Activated naive CD8-positive, alpha-beta T cell (primary cell): Measurements from ENCODE around the gene DCHS1.
A peak's percentile ranks its signal among the peaks of the same experiment; 100 is the strongest.

Experiments
- H3K27ac Mint-ChIP-seq: one replicate; pipeline ENCODE4 v1.8.0; 2021; ENCODE audit warnings: mixed read lengths
- H3K27me3 Mint-ChIP-seq: one replicate; pipeline ENCODE4 v1.8.0; 2021; ENCODE audit warnings: mixed read lengths
- H3K36me3 Mint-ChIP-seq: one replicate; pipeline ENCODE4 v1.8.0; 2021; ENCODE audit warnings: mixed read lengths
- H3K4me1 Mint-ChIP-seq: one replicate; pipeline ENCODE4 v1.8.0; 2021; ENCODE audit warnings: low read depth, mixed read lengths
- H3K4me3 Mint-ChIP-seq: one replicate; pipeline ENCODE4 v1.8.0; 2021; ENCODE audit warnings: mild to moderate bottlenecking, mixed read lengths
- H3K9me3 Mint-ChIP-seq: one replicate; pipeline ENCODE4 v1.8.0; 2021; ENCODE audit warnings: low read depth, mixed read lengths

The DCHS1 gene

DNA sequence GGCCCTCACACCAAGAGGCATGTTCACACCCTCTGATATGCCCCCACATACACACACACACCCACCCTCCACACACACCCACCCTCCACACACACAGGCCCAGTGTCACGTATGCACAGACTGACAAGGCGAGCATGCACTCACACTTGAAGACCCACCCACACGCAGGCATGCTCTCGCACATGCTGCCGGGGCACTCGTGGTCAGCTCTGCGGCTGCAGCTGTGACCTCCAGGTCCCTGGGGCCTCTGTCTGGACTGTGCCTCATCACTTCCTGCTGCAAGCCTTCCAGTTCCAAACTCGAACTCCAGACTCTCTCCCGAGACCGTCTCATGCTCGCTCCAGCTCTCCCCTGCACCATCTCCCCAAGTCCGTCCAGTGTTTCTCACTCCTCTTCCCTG lies 9.5 kb downstream of the DCHS1 start:
- no peaks in the 10 kb centered on the region for H3K4me1 Mint-ChIP-seq
- H3K27me3 Mint-ChIP-seq = no peaks in the 10 kb centered on the region
- H3K27ac Mint-ChIP-seq = no peak overlapping the region
- H3K36me3 Mint-ChIP-seq = no peaks in the 10 kb centered on the region
- H3K9me3 Mint-ChIP-seq = no peaks in the 10 kb centered on the region
- peak overlapping the region; percentile 28 for H3K4me3 Mint-ChIP-seq

- Mint-ChIP-seq H3K4me3 (no peak overlapping the region), H3K27ac (no peak overlapping the region), H3K9me3 (no peaks in the 10 kb centered on the region), H3K27me3 (no peaks in the 10 kb centered on the region), H3K36me3 (peaks cover 3% of the 10 kb centered on the region), H3K4me1 (no peaks in the 10 kb centered on the region)
Observed at GRCh38 chr11:6642957-6643356, 12.7 kb downstream of the DCHS1 start.

GRCh38 chr11:6640985-6641701 lies 14.5 kb downstream of the DCHS1 start:
- no peaks in the 10 kb centered on the region for H3K4me1 Mint-ChIP-seq
- H3K36me3 Mint-ChIP-seq = peaks cover 3% of the 10 kb centered on the region
- no peak overlapping the region for H3K4me3 Mint-ChIP-seq
- H3K27ac Mint-ChIP-seq = no peak overlapping the region
- no peaks in the 10 kb centered on the region for H3K9me3 Mint-ChIP-seq
- H3K27me3 Mint-ChIP-seq = no peaks in the 10 kb centered on the region

DNA sequence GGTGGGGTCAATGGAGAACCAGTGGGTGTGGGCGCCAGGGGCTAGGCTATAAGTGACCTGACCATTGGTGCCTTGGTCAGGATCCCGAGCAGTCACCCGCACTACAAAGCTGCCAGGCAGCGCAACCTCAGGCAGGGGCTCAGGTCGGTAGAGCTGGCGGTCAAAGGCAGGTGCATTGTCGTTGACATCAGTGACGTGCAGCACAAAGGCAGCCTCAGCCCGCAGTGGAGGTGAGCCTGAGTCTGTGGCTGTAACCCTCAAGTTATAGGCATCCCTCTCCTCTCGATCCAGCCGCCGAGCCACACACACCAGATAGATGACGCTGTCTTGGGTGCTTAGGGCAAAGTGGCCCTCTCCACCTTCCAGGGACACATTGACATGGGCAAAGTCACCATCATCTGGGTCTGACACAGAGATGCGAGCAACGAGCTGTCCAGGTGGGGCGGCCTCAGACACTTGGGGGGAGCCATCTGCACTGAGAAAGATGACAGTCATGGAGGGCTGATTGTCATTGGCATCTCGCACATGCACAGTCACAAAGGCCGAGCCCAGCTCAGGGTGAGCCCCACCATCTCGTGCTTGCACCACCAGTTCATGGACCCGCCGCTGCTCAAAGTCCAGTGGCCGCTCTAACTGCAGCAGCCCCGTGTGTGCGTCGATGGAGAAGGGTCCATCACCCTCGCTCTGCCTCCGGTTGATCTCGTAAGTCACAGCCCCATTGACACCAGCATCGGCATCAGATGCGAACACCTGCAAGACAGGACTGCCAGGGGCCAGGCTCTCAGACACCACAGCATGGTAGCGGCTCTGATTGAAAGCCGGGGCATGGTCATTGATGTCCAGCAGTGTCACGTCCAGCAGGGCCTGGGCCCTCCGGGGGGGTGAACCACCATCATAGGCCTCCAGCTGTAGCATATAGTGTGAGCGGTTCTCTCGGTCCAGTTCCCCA lies 15.3 kb downstream of the DCHS1 start:
- Mint-ChIP-seq H3K9me3 (no peaks in the 10 kb centered on the region), H3K27ac (no peak overlapping the region), H3K4me3 (no peak overlapping the region), H3K4me1 (no peaks in the 10 kb centered on the region), H3K36me3 (peaks cover 3% of the 10 kb centered on the region), H3K27me3 (no peaks in the 10 kb centered on the region)

GRCh38 chr11:6638429-6638828 lies 17.2 kb downstream of the DCHS1 start:
- no peak overlapping the region for H3K27ac Mint-ChIP-seq
- no peaks in the 10 kb centered on the region for H3K27me3 Mint-ChIP-seq
- no peak overlapping the region for H3K4me3 Mint-ChIP-seq
- no peaks in the 10 kb centered on the region for H3K4me1 Mint-ChIP-seq
- no peaks in the 10 kb centered on the region for H3K9me3 Mint-ChIP-seq
- H3K36me3 Mint-ChIP-seq = peaks cover 3% of the 10 kb centered on the region

DNA sequence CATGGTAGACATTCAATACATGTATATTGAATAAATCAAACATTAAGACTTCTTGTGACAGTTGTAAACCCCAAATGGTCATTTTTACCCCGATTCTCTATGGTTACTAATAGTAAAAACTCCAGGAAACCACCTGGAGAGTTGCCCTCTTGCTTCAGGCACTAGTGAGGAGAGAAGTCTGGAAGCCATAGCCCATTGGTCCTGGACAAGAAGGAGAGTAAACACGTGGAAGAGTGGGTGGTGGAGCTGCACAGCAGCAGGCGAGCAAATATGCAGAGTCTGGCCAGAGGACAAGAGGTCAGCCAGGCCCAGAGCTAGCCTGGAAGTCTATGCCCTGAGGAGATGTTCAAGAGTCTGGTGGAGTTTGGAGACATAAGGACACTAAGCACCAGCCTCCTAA lies 17.7 kb downstream of the DCHS1 start:
- Mint-ChIP-seq H3K4me3 (no peak overlapping the region), H3K9me3 (no peaks in the 10 kb centered on the region)

GRCh38 chr11:6636480-6636879 lies 19.1 kb downstream of the DCHS1 start:
- H3K27me3 Mint-ChIP-seq = no peaks in the 10 kb centered on the region
- no peak overlapping the region for H3K4me3 Mint-ChIP-seq
- H3K36me3 Mint-ChIP-seq = peaks cover 3% of the 10 kb centered on the region
- no peak overlapping the region for H3K27ac Mint-ChIP-seq
- H3K9me3 Mint-ChIP-seq = no peaks in the 10 kb centered on the region
- H3K4me1 Mint-ChIP-seq = no peaks in the 10 kb centered on the region

More for the DNA sequence above, 17.7 kb downstream of the DCHS1 start:
- H3K27ac Mint-ChIP-seq = no peak overlapping the region
- no peaks in the 10 kb centered on the region for H3K4me1 Mint-ChIP-seq
- H3K36me3 Mint-ChIP-seq = peaks cover 3% of the 10 kb centered on the region
- H3K27me3 Mint-ChIP-seq = no peaks in the 10 kb centered on the region

DNA sequence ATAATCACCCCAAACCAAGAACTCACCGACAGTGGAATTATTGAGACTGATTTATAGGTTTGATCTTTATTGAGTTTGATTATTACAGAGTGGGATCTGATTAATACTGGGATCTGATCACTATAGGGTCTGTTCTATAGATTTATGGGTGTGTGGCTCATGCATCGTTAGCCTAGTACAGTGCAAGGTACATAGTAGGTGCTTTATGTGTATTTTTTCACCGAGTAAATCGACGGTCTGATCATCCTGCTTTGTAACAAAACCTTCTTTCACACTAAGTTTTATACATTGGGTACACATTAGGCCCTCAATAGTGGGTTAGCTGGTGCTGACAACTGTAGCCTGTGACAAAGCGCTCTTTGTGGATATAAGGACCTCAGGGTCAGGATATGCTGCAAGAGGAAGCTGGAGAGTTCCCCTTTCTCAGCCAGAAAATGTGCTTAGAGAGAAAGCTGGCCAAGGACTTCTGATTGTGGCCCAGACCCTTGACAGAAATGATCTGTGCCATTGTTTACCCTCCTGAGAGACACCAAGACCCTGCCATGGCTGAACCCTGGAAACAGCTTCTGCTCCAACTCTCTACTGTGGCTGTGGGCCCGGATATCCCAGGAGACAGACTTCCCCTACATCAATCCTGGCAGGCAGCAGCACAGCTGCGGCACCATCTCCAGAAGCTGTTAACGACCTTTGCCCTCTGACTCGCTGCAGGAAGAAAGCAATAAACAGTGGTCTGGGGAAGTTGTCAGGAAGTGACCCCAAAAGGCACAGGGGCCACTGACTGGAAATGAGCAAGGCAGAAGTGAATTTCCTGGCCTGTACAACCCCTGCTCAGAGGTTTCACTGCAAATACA lies 20.3 kb downstream of the DCHS1 start:
- H3K36me3 Mint-ChIP-seq = peaks cover 3% of the 10 kb centered on the region
- no peaks in the 10 kb centered on the region for H3K4me1 Mint-ChIP-seq
- no peaks in the 10 kb centered on the region for H3K27me3 Mint-ChIP-seq
- H3K4me3 Mint-ChIP-seq = no peak overlapping the region
- H3K9me3 Mint-ChIP-seq = no peaks in the 10 kb centered on the region
- H3K27ac Mint-ChIP-seq = no peak overlapping the region

GRCh38 chr11:6634534-6634933 lies 21.1 kb downstream of the DCHS1 start:
- H3K4me3 Mint-ChIP-seq = no peak overlapping the region
- no peaks in the 10 kb centered on the region for H3K4me1 Mint-ChIP-seq
- H3K36me3 Mint-ChIP-seq = peaks cover 2% of the 10 kb centered on the region
- no peaks in the 10 kb centered on the region for H3K27me3 Mint-ChIP-seq
- no peaks in the 10 kb centered on the region for H3K9me3 Mint-ChIP-seq
- H3K27ac Mint-ChIP-seq = no peak overlapping the region

DNA sequence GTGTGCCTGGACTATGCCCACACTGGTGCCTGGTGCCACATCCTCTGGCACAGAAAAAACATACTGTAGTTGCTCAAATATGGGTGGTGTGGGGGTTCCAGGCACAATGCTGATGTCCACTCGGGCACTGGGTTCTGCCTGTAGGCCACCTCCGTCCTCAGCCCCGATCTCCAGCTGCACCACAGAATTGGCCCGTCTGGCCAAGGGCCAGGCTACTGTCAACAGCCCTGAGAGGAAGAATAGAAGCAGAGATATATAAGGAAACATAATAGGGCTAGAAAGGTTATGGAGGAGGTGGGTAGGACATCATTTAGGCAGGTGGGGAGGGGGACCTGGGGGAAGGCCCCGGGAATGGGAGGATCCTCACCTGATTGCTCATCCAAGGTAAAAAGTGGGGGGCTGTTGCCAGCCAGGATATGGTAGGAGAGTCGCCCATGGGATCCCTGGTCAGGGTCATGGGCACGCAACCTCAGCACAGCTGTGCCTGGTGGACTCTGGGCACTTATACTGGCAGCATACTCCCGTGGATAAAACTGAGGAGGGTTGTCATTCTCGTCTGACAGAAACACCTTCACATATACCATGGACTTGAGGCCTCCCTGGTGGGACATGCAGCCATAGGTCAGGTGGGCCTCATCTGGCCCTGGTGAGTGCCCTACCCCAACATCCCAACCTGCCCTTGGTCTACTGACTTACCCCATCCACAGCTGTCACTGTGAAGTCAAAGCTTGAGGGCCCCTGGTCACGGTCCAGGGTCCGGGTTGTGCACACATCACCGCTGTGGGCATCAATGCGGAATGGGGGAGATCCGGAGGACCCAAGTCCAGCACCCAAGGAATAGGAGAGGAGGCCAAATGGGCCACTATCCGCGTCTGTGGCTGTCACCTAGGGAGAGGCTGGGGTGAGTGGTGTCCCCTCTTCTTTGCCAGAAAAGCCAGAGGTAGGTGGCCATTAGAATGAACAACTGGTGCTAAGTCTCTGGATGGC lies 21.9 kb downstream of the DCHS1 start:
- no peak overlapping the region for H3K27ac Mint-ChIP-seq

GRCh38 chr11:6632116-6633073 lies 23.2 kb downstream of the DCHS1 start:
- no peak overlapping the region for H3K4me3 Mint-ChIP-seq
- H3K36me3 Mint-ChIP-seq = no peaks in the 10 kb centered on the region
- peaks cover 9% of the 10 kb centered on the region for H3K4me1 Mint-ChIP-seq
- H3K9me3 Mint-ChIP-seq = no peaks in the 10 kb centered on the region
- no peak overlapping the region for H3K27ac Mint-ChIP-seq
- no peaks in the 10 kb centered on the region for H3K27me3 Mint-ChIP-seq

More for the DNA sequence above, 21.9 kb downstream of the DCHS1 start:
- no peaks in the 10 kb centered on the region for H3K36me3 Mint-ChIP-seq
- H3K4me1 Mint-ChIP-seq = no peaks in the 10 kb centered on the region
- no peaks in the 10 kb centered on the region for H3K27me3 Mint-ChIP-seq
- no peaks in the 10 kb centered on the region for H3K9me3 Mint-ChIP-seq
- no peak overlapping the region for H3K4me3 Mint-ChIP-seq

DNA sequence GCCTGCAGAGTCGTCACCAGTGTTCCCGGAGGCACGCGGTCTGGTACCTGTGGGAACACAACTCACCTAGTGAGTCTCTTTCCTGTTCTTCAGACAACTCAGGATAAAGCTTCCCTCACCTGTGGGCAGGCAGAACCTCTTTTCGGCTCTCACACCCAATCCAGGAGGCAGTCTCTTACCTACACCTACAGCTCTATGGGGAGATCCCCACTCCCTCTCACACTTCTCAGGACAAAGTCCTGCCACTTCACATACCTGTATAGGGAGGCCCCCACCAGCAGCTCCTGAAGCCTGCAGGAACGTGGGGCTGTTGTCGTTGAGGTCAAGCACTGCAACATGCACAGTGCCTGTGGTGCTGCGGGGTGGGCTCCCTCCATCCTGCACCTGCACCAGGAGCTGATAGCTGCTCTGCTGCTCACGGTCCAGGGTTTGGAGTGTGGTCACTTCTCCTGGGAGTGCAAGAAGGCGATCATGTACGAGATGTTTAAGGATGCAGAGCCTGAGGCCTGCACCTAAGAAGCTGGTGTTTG lies 24.2 kb downstream of the DCHS1 start:
- Mint-ChIP-seq H3K9me3 (no peaks in the 10 kb centered on the region), H3K27me3 (no peaks in the 10 kb centered on the region), H3K27ac (no peak overlapping the region), H3K4me1 (peaks cover 12% of the 10 kb centered on the region), H3K36me3 (no peaks in the 10 kb centered on the region), H3K4me3 (no peak overlapping the region)
